ENCODE data around the gene KIAA1755. TPM values are rescaled to one million over a fixed set of nuclear protein-coding genes. Genes with fewer than 3 reads are reported as not detected.

Gene KIAA1755
- total RNA-seq, 1 experiment from 2014 or later, result not detected

DNA sequence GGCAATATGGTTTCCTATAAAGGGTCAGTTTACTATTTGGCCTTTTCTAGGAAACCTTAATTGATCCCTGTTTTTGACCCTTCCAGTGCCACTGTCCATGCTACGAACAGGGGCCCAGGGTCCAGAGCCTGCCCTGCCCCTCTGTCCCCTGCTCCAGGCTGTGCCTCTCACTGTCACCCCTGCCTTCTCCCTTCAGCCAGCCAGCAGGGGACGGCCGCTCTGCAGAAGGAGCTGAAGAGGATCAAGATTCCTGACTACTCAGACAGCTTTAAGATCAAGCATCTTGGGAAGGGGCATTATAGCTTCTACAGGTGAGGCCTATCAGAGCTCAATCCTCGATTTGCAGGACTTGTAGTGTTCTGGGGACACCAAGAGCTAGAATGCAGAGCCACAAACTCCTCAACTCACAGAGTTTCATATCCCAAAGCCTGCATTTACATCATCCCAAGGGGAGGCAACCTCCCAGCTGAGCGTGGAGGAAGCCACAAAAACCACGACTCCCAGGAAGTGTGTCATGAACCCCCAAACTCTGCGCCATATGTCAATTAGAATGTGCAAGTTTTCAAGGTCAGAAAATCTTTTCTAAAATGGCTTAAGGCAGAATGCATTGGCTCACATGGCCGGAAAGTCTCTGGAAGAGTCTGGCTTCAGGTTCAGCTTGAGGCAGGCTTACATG lies 47.0 kb upstream of the KIAA1755 start:
- Histone ChIP-seq H3K4me3 (ENCODE audit: low read depth, low read length, poor library complexity, severe bottlenecking) (no peak overlapping the region), H3K27me3 (replicated peaks; ENCODE audit: insufficient read depth, low read depth, low read length, poor library complexity) (peaks cover 24% of the 10 kb centered on the region), H3K9me3 (ENCODE audit: low read depth, low read length, poor library complexity, severe bottlenecking) (no peaks in the 10 kb centered on the region), H3K27ac (ENCODE audit: low read depth, low read length, poor library complexity, severe bottlenecking) (no peak overlapping the region), H3K36me3 (ENCODE audit: insufficient read depth, low read length, poor library complexity, severe bottlenecking) (no peaks in the 10 kb centered on the region), H3K4me1 (ENCODE audit: insufficient read depth, low read length, poor library complexity, severe bottlenecking) (no peaks in the 10 kb centered on the region)
- ChIA-PET CTCF (no interaction called here), POLR2A (ENCODE audit: low non-redundant PET) (no interaction called here)
- intact Hi-C loops (cut with micrococcal nuclease; ENCODE audit: unreplicated experiment), result no loop called here
- no peak for DNase-seq (ENCODE audit: low spot score)
- BruUV-seq (replicated peaks), result no TSS peak
- TF ChIP-seq CTCF (conservative IDR thresholded peaks at IDR 0.05; ENCODE audit: low read depth, low read length) (no peak), EZH2 (IDR thresholded peaks at IDR 0.05; ENCODE audit: borderline replicate concordance, low read depth, low read length, poor library complexity, severe bottlenecking) (no peak)

- BruUV-seq (replicated peaks), result no TSS peak
- ChIA-PET POLR2A (ENCODE audit: low non-redundant PET) (no interaction called here), CTCF (no interaction called here)
- intact Hi-C loops (cut with micrococcal nuclease; ENCODE audit: unreplicated experiment), result no loop called here
- Histone ChIP-seq H3K27me3 (replicated peaks; ENCODE audit: insufficient read depth, low read depth, low read length, poor library complexity) (peaks cover 26% of the 10 kb centered on the region), H3K36me3 (ENCODE audit: insufficient read depth, low read length, poor library complexity, severe bottlenecking) (no peaks in the 10 kb centered on the region), H3K9me3 (ENCODE audit: low read depth, low read length, poor library complexity, severe bottlenecking) (no peaks in the 10 kb centered on the region), H3K4me3 (ENCODE audit: low read depth, low read length, poor library complexity, severe bottlenecking) (no peak overlapping the region), H3K4me1 (ENCODE audit: insufficient read depth, low read length, poor library complexity, severe bottlenecking) (no peaks in the 10 kb centered on the region), H3K27ac (ENCODE audit: low read depth, low read length, poor library complexity, severe bottlenecking) (no peak overlapping the region)
- no peak for DNase-seq (ENCODE audit: low spot score)
- TF ChIP-seq EZH2 (IDR thresholded peaks at IDR 0.05; ENCODE audit: borderline replicate concordance, low read depth, low read length, poor library complexity, severe bottlenecking) (no peak), CTCF (conservative IDR thresholded peaks at IDR 0.05; ENCODE audit: low read depth, low read length) (no peak)
Observed at GRCh38 chr20:38306379-38306778, 45.8 kb upstream of the KIAA1755 start.

GRCh38 chr20:38305541-38305940 lies 45.0 kb upstream of the KIAA1755 start:
- Histone ChIP-seq H3K9me3 (ENCODE audit: low read depth, low read length, poor library complexity, severe bottlenecking) (no peaks in the 10 kb centered on the region), H3K27me3 (replicated peaks; ENCODE audit: insufficient read depth, low read depth, low read length, poor library complexity) (peaks cover 34% of the 10 kb centered on the region), H3K36me3 (ENCODE audit: insufficient read depth, low read length, poor library complexity, severe bottlenecking) (no peaks in the 10 kb centered on the region), H3K4me3 (ENCODE audit: low read depth, low read length, poor library complexity, severe bottlenecking) (no peak overlapping the region), H3K4me1 (ENCODE audit: insufficient read depth, low read length, poor library complexity, severe bottlenecking) (no peaks in the 10 kb centered on the region), H3K27ac (ENCODE audit: low read depth, low read length, poor library complexity, severe bottlenecking) (no peak overlapping the region)
- POLR2A ChIA-PET (ENCODE audit: low non-redundant PET), result interaction anchor here (0.7 kb wide), 1 partner anchor 48 kb away, joined by 3 read pairs; no protein-coding TSS in a partner anchor
- no peak for DNase-seq (ENCODE audit: low spot score)
- intact Hi-C loops (cut with micrococcal nuclease; ENCODE audit: unreplicated experiment), result no loop called here
- no TSS peak for BruUV-seq (replicated peaks)
- TF ChIP-seq EZH2 (IDR thresholded peaks at IDR 0.05; ENCODE audit: borderline replicate concordance, low read depth, low read length, poor library complexity, severe bottlenecking) (no peak), CTCF (conservative IDR thresholded peaks at IDR 0.05; ENCODE audit: low read depth, low read length) (no peak)
- CTCF ChIA-PET, result interaction anchor here (0.6 kb wide), 1 partner anchor 18 kb away, joined by 7 read pairs; no protein-coding TSS in a partner anchor
